22Rv1 (cell line): ENCODE data around the gene MB21D2.

Experiments
- ZFX ChIP-seq: fragments of 450-650 bp; IDR thresholded peaks from 2 replicates; pipeline ENCODE4 v1.6.1; 2017; ENCODE audit warnings: antibody characterized with exemption, borderline replicate concordance
- TF ChIP-seq, protein P1 (sequence below): fragments of 450-650 bp; IDR thresholded peaks from 2 replicates; pipeline ENCODE4 v1.5.1; 2017; ENCODE audit warnings: mild to moderate bottlenecking

DNA sequence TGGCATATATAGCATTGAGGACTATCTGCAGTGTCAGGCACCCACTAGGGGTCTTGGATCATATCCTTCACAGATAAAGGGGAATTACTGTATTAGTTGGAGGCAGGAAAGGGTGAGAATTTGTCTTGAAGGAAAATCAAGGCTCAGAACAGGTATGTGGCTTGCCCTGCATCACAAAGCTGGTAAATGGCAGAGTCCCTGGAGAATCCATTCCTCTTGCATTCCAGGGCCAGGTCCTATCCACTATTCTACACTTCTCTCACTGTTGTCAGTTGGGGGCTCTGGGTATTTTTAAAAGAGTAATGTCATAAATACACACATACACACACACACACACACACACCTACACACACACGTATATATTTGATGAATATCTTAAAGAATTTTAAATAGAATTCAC lies 170.5 kb downstream of the MB21D2 start:
- TF ChIP-seq, protein P1, sequence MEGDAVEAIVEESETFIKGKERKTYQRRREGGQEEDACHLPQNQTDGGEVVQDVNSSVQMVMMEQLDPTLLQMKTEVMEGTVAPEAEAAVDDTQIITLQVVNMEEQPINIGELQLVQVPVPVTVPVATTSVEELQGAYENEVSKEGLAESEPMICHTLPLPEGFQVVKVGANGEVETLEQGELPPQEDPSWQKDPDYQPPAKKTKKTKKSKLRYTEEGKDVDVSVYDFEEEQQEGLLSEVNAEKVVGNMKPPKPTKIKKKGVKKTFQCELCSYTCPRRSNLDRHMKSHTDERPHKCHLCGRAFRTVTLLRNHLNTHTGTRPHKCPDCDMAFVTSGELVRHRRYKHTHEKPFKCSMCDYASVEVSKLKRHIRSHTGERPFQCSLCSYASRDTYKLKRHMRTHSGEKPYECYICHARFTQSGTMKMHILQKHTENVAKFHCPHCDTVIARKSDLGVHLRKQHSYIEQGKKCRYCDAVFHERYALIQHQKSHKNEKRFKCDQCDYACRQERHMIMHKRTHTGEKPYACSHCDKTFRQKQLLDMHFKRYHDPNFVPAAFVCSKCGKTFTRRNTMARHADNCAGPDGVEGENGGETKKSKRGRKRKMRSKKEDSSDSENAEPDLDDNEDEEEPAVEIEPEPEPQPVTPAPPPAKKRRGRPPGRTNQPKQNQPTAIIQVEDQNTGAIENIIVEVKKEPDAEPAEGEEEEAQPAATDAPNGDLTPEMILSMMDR = no peak
- TF ChIP-seq ZFX = no peak
